GM19035 (cell line): ENCODE results near the gene IPCEF1.

ENCODE experiments used
- ATAC-seq: cut with Tn5 transposase; IDR thresholded peaks from one replicate; pipeline ENCODE4 v1.9.1; 2021; ENCODE audit not compliant: unreplicated experiment

IPCEF1 gene, protein sequence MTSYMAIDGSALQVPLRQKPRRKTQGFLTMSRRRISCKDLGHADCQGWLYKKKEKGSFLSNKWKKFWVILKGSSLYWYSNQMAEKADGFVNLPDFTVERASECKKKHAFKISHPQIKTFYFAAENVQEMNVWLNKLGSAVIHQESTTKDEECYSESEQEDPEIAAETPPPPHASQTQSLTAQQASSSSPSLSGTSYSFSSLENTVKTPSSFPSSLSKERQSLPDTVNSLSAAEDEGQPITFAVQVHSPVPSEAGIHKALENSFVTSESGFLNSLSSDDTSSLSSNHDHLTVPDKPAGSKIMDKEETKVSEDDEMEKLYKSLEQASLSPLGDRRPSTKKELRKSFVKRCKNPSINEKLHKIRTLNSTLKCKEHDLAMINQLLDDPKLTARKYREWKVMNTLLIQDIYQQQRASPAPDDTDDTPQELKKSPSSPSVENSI

DNA sequence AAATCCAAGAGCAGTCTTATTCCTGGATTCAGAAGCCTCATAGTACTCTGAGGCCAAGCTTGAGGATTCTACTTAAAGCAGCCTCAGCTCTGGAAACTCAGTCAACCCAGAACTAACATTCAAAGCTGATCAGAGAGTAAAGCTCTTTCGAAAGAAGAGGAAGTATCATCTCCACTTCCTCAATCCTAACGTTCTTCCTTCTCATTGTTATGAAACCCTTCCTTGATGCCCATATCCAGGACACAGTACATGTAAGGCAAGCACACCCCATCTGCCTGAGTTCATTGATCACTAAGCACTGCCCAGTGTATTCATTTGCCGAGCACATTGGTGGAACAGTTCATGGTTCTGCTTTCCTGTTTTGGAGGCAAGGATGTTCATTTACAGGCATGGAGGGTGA lies at the start of gene IPCEF1:
TSS of gene IPCEF1 (minus strand) at position 114 of the 400 bp plus-strand sequence. CDS start 90,856 bp downstream, outside the sequence.
- ATAC-seq: no peak

DNA sequence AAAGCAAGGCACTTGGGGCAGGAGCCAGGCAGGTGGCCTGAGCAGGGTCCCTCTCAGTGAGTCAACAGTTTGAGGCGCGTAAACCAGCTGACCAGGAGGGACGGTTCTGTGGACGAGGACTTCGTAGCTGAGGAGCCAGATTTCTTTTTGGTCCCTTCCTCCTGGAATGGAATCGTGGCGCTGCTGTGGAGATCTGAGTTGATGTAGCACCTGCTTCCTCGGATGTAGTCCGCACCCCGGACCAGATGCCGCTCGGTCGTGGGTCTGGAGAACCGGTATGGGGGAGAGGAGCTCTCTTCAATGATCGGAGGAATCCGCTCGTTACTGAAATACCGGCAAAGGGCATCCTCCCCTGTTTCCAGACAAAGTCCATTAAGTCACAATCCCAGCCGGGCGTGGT lies 49.7 kb upstream of the IPCEF1 start:
- ATAC-seq: no peak

DNA sequence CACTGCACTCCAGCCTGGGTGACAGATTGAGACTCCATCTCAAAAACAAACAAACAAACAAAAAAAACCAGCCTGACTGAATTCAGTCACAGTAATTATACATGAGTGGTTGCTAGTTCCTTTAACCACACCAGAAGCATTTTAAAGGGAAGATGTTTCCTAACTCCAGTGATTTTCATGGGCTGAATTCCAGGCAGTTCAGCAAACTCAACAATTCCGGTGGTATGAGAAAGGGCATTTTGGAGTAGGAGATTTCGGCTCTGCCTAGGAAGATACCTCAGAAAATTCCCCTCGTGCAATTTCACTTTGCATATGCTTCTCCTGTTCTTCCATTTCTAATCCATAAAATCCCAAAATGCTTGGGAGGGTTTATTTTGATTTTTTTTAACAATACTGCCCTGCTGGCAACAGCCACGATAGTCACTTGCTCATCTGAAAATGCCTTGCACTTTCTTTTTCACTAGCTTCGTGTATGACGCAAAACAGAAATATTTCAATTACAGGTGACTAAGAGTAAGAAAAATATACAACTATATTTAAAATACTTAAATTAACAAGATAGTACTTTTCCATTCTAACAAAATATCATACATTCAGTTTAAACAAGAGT lies 48.3 kb upstream of the IPCEF1 start:
- ATAC-seq: peak; percentile 60

DNA sequence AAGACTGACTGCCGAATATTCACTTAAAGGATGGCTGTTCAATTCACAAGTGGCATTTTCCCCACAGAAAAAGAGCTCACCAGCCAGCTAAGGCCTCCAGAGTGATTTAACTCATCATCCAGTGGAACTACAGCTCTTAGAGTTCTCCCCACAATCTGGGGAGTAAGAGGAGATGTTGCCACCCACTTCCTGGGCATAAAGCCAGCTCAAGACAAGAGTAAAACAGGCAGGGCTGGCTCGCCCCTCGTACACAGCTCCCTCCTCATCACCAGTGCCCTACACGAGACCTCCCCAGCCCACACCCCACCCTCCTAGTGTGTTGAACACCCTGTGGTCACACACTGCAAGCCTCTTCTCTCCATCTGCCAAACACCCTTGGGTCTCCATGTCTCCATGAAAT lies 47.2 kb upstream of the IPCEF1 start:
- ATAC-seq: no peak

DNA sequence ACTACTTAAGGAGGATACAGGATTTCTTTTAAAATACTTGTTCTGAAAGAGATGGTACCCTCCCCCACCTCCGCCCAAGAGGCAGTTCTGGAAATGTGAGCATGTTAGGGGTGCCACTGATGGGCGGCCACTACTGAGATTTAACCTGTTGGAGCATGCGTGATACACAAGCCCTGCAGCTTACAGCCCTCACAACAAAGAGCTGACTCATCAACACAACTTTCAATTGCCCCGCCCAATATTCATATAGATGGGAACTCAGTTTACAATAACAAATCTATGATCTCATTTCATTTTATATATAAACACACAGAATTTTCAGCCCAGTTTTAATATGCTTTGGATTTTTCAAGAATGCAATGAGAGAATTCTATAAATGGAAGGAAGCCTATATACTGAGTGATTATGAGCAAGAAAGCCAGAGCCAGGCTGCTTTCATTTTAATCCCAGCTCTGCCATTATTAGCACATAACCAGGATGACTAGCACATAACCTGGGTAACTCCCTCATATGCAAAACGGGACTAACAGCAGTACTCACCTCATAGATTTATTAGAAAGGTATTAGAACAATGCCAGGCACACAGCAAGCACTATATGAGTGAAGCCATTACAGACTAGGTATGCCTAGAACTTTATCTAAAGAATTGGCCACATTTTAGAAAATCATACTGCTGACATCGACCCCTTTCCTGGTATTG lies 45.6 kb upstream of the IPCEF1 start:
- ATAC-seq: no peak

GRCh38 chr6:154399097-154399496 lies 42.5 kb upstream of the IPCEF1 start:
- ATAC-seq: no peak

DNA sequence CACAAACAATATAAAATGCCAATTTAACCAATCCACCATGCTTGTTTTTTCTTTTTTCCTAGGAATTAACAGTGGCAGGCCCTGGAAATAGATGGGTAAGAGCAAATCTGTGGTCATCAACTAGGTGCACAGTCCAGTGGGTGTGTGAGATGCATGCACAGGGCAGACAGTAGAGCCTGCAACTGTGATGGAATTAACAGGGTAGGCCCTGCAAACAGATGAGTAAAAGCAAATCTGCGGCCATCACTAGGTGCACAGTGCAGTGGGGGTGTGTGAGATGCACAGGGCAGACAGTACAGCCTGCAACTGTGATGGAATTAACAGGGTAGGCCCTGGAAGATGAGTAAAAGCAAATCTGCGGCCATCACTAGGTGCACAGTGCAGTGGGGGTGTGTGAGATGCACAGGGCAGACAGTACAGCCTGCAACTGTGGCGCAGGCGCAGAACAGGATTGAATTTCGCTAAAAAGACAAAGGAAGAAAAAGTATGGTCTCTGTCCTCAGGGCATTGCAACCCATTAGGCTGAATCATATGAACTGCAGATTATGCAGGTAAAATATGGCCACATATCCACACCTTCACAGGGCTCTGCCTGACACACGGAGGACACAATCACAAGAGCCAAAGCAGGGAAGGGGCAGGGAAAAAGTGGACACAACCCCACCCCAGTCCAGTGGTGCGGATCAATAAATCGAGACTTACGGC lies 41.0 kb upstream of the IPCEF1 start:
- no peak for ATAC-seq

DNA sequence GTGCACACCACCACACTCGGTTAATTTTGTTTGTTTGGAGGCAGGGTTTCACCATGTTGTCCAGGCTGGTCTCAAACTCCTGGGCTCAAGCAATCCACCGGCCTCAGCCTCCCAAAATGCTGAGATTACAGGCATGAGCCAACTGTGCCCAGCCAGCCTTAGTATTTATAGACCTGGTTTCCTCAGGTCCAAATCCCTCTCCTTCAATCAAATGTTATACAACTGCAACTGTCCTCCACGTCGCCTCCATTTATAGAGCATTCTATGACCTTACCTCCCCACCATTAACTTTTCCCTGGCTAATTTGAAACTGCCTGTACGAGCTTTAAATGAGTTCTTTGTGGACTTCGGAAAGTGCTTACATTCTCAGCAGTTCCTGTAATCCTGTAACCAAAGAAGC lies 39.3 kb upstream of the IPCEF1 start:
- no peak for ATAC-seq

DNA sequence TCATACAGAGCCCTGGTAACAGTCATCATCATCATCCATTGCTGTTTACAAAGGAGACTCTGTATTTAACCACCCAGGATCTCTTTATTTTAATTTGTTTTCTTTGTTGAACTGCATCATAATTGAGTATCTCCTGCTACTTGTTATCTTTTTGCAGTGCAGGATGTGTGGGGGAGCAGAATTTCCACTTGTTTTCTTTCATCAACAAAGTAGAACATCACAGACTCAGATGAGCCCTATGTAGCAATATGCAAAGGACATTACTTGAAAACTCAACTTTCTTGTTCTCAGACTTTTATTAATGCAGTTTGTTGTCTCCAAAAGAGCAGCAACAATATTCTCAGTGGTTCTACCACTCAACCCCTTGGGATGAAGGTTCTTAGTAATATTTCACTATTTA lies 38.7 kb upstream of the IPCEF1 start:
- no peak for ATAC-seq

- ATAC-seq: no peak
Observed at GRCh38 chr6:154394571-154394970, 38.0 kb upstream of the IPCEF1 start.

- ATAC-seq: no peak
Observed at GRCh38 chr6:154390034-154390433, 33.4 kb upstream of the IPCEF1 start.

DNA sequence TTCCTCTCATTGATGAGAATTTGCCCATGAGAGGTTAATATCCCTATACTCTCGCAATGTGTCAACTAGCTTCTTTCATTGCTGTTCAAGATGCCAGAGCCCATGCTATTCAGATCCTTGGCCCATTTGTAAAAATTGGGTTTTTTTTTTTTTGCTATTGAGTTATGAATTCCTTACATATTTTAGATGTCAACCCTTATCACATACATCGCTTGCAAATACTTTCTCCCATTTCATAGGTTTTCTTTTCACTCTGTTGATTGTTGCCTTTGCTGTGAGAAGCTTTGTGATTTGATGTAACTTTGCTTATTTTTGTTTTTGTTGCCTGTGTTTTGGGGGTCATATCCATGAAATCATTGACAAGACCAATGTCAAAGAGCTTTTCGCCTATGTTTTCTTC lies 32.2 kb upstream of the IPCEF1 start:
- no peak for ATAC-seq

GRCh38 chr6:154386848-154387717 lies 30.5 kb upstream of the IPCEF1 start:
- ATAC-seq: no peak

DNA sequence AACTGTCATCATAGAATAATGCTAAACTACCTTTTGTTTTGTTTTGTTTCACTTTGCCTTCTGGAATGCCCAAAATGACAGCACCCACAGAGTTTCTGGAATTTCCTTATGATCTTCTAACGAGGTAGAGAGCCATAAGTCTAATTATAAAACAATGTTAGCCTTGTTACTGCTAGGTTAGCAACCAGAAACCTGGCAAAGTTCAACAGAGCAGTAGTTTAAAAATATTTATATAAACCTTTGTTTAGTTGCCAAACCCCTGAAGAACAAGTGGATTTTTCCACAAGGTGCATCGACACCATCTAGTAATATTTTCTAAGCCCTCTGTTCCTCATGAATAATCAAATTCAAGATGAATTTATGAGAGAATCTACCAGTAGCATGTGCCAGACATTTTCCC lies 27.6 kb upstream of the IPCEF1 start:
- no peak for ATAC-seq

DNA sequence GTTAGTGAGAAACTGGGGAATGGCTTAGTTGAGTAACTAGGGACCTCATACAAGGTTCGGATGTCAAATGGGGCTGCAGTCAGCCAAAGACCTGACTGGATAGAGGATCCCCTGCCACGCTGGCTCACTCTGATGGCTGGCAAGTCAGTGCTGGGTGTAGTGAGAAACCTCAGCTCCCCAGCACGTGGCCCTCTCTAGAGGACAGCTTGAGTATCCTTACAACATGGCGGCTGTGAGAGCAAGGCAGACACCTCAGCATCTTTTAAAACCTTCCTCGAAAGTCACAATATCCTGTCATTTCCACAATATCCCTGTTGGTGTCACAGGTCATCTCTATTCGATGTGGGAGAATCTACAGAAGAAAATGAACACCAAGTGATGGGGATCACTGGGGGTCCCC lies 26.7 kb upstream of the IPCEF1 start:
- no peak for ATAC-seq

DNA sequence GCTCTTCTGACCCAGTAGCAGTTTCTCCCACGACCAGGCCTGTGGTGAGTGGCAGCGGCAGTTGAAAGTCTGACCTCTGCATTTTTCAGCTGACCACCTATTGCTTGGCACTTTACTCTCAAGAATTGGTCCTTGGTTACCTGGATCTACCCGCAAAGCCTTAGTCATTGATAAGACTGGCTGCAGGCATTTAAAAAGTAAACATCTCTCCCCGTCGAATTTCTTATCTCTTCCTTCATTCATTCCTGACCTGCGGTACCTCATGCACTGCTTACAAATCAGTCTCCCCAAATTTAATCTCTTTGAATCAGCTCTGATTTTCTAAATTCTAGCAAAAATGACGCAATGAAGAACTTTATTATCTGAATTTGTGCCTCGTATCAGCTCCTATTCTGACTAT lies 26.1 kb upstream of the IPCEF1 start:
- no peak for ATAC-seq

- ATAC-seq: no peak
Observed at GRCh38 chr6:154381548-154381947, 24.9 kb upstream of the IPCEF1 start.

DNA sequence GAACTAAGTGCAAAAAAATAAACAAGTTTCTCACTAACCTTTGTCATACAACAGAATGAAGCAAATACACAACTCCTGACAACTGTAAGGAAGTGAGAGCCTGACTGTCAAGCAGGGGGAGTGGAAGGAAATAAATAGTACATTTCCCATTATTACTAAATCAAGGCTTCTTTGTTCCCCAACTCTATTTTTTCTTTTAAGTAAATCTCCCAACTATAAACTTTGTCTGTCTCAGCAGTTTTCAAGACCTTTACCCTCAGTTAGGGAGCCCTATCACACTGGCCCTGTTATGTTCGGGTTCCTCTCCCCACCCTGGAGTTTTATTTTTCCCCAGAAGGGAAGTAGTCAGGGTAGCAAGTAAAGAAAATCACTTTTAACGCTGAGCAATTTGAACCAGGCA lies 24.1 kb upstream of the IPCEF1 start:
- no peak for ATAC-seq

DNA sequence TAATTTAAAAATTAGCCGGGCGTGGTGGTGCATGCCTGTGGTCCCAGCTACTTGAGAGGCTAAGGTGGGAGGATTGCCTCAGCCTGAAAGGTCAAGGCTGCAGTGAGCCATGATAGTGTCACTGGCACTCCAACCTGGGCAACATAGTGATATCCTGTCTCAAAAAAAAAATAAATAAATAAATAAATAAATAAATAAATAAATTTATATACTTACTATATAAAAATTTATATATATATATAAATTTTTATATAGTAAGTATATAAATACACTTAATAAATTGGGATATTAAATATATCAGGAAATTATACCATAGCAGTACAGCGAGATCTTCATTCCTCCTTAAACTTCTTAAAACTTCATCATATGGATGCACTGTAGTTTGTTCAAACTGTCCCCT lies 23.0 kb upstream of the IPCEF1 start:
- ATAC-seq: no peak

GRCh38 chr6:154378518-154378917 lies 21.9 kb upstream of the IPCEF1 start:
- ATAC-seq: no peak
